Measurements from ENCODE around the gene EXPH5.

Gene EXPH5

DNA sequence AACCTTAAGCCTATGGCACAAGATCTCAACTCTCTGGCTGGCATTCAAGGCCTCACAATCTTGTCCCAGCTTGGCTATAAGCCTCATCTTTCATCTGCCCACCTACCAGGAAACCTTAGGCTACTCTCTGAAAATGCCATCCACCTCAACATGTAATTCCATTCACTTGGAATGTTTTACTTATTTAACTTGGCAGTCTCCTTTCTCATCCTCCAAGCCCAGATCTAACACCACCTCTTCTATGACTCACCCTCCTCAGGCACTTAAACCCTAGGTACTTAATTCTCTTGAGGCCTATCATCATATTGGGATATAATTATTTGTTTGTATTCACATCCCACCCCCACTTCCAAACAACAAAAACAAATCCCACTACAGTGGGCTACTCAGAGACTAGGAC lies 110.4 kb downstream of the EXPH5 start:
- Histone ChIP-seq H3K4me1 (ENCODE audit: insufficient read depth, low read length, poor library complexity, severe bottlenecking) (no peaks in the 10 kb centered on the region), H3K9ac (ENCODE audit: low read depth, low read length, poor library complexity, severe bottlenecking) (no peak overlapping the region), H3K9me3 (ENCODE audit: insufficient read depth, low read depth, low read length) (no peaks in the 10 kb centered on the region), H3F3A (ENCODE audit: low read depth) (no peaks in the 10 kb centered on the region), H3K4me3 (ENCODE audit: low read length, poor library complexity, severe bottlenecking) (no peak overlapping the region), H3K9me2 (replicated peaks; ENCODE audit: low read depth, low read length) (no peaks in the 10 kb centered on the region), H3K36me3 (ENCODE audit: insufficient read depth, low read length) (peaks cover 16% of the 10 kb centered on the region; the same call in 1 of the 2 replicates), H3K4me2 (ENCODE audit: low read depth, low read length, poor library complexity, severe bottlenecking) (no peak overlapping the region), H3K27me3 (ENCODE audit: insufficient read depth, low read length, poor library complexity, severe bottlenecking) (no peaks in the 10 kb centered on the region), H3K79me2 (ENCODE audit: insufficient read depth, low read length) (no peaks in the 10 kb centered on the region), H2AFZ (ENCODE audit: low read length) (no peak overlapping the region), H4K20me1 (ENCODE audit: insufficient read depth, low read length, poor library complexity, severe bottlenecking) (no peaks in the 10 kb centered on the region)
- TF ChIP-seq, protein P1, sequence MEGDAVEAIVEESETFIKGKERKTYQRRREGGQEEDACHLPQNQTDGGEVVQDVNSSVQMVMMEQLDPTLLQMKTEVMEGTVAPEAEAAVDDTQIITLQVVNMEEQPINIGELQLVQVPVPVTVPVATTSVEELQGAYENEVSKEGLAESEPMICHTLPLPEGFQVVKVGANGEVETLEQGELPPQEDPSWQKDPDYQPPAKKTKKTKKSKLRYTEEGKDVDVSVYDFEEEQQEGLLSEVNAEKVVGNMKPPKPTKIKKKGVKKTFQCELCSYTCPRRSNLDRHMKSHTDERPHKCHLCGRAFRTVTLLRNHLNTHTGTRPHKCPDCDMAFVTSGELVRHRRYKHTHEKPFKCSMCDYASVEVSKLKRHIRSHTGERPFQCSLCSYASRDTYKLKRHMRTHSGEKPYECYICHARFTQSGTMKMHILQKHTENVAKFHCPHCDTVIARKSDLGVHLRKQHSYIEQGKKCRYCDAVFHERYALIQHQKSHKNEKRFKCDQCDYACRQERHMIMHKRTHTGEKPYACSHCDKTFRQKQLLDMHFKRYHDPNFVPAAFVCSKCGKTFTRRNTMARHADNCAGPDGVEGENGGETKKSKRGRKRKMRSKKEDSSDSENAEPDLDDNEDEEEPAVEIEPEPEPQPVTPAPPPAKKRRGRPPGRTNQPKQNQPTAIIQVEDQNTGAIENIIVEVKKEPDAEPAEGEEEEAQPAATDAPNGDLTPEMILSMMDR (conservative IDR thresholded peaks at IDR 0.05; ENCODE audit: low read length): no peak
- TF ChIP-seq EZH2phosphoT487 (IDR thresholded peaks at IDR 0.05; ENCODE audit: borderline replicate concordance): no peak

DNA sequence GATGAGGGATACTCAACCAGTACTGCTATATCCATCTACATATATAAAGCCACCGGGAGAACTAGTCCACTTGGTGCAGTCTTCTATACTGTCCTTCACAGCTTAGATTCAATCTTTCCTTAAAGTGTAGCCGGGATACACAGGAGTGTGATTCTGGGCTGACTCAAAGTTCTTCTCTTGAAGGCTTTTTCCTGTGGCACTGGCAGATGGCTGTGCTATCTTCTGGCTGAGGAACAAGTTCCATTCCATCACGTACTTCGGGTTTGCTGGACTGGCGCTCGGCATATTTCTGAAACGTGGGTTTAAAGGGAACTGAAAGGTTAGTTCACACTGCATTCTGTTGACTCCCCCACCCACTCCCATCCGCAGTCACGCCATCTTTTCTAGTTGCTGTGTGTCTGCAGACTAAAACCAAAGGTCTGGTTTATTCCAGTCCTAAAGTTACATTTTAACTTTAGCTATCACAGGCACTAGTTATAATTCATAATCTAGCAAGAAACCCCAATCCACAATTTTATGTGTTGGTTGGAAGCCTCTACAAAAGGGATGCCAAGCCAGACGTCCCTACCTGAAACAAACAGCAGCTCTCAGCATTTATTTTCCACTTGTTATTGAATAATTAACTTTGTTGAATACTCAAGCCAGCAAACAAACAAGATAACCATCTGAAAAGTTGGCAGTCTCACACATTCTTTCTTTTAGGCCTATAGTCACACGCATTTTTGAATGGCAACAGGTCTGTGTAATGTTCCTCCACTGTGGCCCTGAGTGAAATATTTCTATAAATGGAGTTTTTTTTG lies 118.7 kb downstream of the EXPH5 start:
- TF ChIP-seq, protein P1 (conservative IDR thresholded peaks at IDR 0.05; ENCODE audit: low read length): no peak
- no peak for TF ChIP-seq EZH2phosphoT487 (IDR thresholded peaks at IDR 0.05; ENCODE audit: borderline replicate concordance)
- Histone ChIP-seq H3K9me2 (replicated peaks; ENCODE audit: low read depth, low read length) (no peaks in the 10 kb centered on the region), H2AFZ (ENCODE audit: low read length) (no peak overlapping the region), H3K79me2 (ENCODE audit: insufficient read depth, low read length) (no peaks in the 10 kb centered on the region), H4K20me1 (ENCODE audit: insufficient read depth, low read length, poor library complexity, severe bottlenecking) (no peaks in the 10 kb centered on the region), H3F3A (ENCODE audit: low read depth) (no peaks in the 10 kb centered on the region), H3K4me1 (ENCODE audit: insufficient read depth, low read length, poor library complexity, severe bottlenecking) (no peaks in the 10 kb centered on the region), H3K27me3 (ENCODE audit: insufficient read depth, low read length, poor library complexity, severe bottlenecking) (no peaks in the 10 kb centered on the region), H3K9me3 (ENCODE audit: insufficient read depth, low read depth, low read length) (no peaks in the 10 kb centered on the region), H3K4me2 (ENCODE audit: low read depth, low read length, poor library complexity, severe bottlenecking) (no peak overlapping the region), H3K36me3 (ENCODE audit: insufficient read depth, low read length) (peaks cover 11% of the 10 kb centered on the region; the same call in 1 of the 2 replicates), H3K9ac (ENCODE audit: low read depth, low read length, poor library complexity, severe bottlenecking) (no peak overlapping the region), H3K4me3 (ENCODE audit: low read length, poor library complexity, severe bottlenecking) (no peak overlapping the region)

DNA sequence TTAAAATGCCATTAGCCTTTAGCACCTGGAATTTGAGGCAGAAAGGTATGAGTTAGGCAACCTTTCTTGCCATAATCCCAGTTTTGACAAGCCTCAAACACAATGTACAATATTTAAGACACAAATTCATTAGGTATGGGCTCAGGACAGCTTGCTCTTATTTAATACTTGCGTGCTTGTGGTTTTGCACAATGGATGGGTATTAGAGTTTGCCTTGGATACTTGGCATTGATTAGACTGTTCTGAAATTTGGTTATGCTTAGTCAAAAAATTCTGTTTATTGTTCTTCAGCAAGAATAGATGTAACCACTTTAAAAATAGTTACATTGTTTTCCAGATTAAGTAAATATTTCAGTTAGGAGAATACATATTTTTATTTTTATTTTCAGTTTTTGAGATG lies 120.9 kb downstream of the EXPH5 start:
- Histone ChIP-seq H3K9ac (ENCODE audit: low read depth, low read length, poor library complexity, severe bottlenecking) (no peak overlapping the region), H3K27me3 (ENCODE audit: insufficient read depth, low read length, poor library complexity, severe bottlenecking) (no peaks in the 10 kb centered on the region), H3K36me3 (ENCODE audit: insufficient read depth, low read length) (peaks cover 11% of the 10 kb centered on the region; the same call in 1 of the 2 replicates), H4K20me1 (ENCODE audit: insufficient read depth, low read length, poor library complexity, severe bottlenecking) (no peaks in the 10 kb centered on the region), H3K4me2 (ENCODE audit: low read depth, low read length, poor library complexity, severe bottlenecking) (no peak overlapping the region), H3K9me2 (replicated peaks; ENCODE audit: low read depth, low read length) (no peaks in the 10 kb centered on the region), H3K79me2 (ENCODE audit: insufficient read depth, low read length) (no peaks in the 10 kb centered on the region), H3K4me3 (ENCODE audit: low read length, poor library complexity, severe bottlenecking) (no peak overlapping the region), H2AFZ (ENCODE audit: low read length) (no peak overlapping the region), H3K4me1 (ENCODE audit: insufficient read depth, low read length, poor library complexity, severe bottlenecking) (no peaks in the 10 kb centered on the region), H3K9me3 (ENCODE audit: insufficient read depth, low read depth, low read length) (no peaks in the 10 kb centered on the region), H3F3A (ENCODE audit: low read depth) (no peaks in the 10 kb centered on the region)
- TF ChIP-seq EZH2phosphoT487 (IDR thresholded peaks at IDR 0.05; ENCODE audit: borderline replicate concordance): no peak
- TF ChIP-seq, protein P1 (conservative IDR thresholded peaks at IDR 0.05; ENCODE audit: low read length): no peak
